HG03064 (cell line): ENCODE results near the gene PEX11G.

Experiments
- ATAC-seq: cut with Tn5 transposase; IDR thresholded peaks from one replicate; pipeline ENCODE4 v1.9.1; 2021; ENCODE audit warnings: low read depth; ENCODE audit not compliant: unreplicated experiment

PEX11G gene

GRCh38 chr19:7522072-7522922 lies 33.5 kb upstream of the PEX11G start, which contains the start of gene MCOLN1:
Gene MCOLN1 (plus strand): TSS chr19:7522624. CDS start chr19:7522751, 127 bp downstream.
- ATAC-seq = peak; percentile 63

- no peak for ATAC-seq
Observed at GRCh38 chr19:7521551-7522071, 32.8 kb upstream of the PEX11G start.

GRCh38 chr19:7520131-7521051 lies 31.6 kb upstream of the PEX11G start:
- no peak for ATAC-seq

GRCh38 chr19:7519361-7520130 lies 30.7 kb upstream of the PEX11G start:
- ATAC-seq = no peak

GRCh38 chr19:7516878-7517277 lies 28.0 kb upstream of the PEX11G start:
- no peak for ATAC-seq

GRCh38 chr19:7516333-7516732 lies 27.5 kb upstream of the PEX11G start:
- ATAC-seq = no peak

- ATAC-seq = no peak
Observed at GRCh38 chr19:7515645-7516151, 26.9 kb upstream of the PEX11G start, which contains the start of gene ZNF358. Gene ZNF358 (plus strand): TSS chr19:7516103. CDS start chr19:7519243, 3,140 bp downstream.

GRCh38 chr19:7515110-7515644 lies 26.3 kb upstream of the PEX11G start:
- ATAC-seq = no peak

- no peak for ATAC-seq
Observed at GRCh38 chr19:7513809-7514642, 25.2 kb upstream of the PEX11G start.

- no peak for ATAC-seq
Observed at GRCh38 chr19:7512400-7512851, 23.6 kb upstream of the PEX11G start.

GRCh38 chr19:7509625-7510024 lies 20.8 kb upstream of the PEX11G start:
- ATAC-seq = no peak

- no peak for ATAC-seq
Observed at GRCh38 chr19:7507884-7508283, 19.0 kb upstream of the PEX11G start.

- ATAC-seq = no peak
Observed at GRCh38 chr19:7506385-7507328, 17.8 kb upstream of the PEX11G start.

- no peak for ATAC-seq
Observed at GRCh38 chr19:7505682-7506384, 17.0 kb upstream of the PEX11G start.

GRCh38 chr19:7505288-7505681 lies 16.4 kb upstream of the PEX11G start:
- ATAC-seq = no peak

- no peak for ATAC-seq
Observed at GRCh38 chr19:7504684-7505083, 15.8 kb upstream of the PEX11G start.

GRCh38 chr19:7502552-7502951 lies 13.7 kb upstream of the PEX11G start:
- no peak for ATAC-seq
